HG02588 (cell line): ENCODE data around the gene HDAC4.
"Not testable (repeated sequence)": the region's sequence is repeated elsewhere in the genome, so short reads cannot be mapped to it uniquely, and the experiment has no call there.

ENCODE experiments used
- ATAC-seq: cut with Tn5 transposase; IDR thresholded peaks from one replicate; pipeline ENCODE4 v1.9.1; 2021; ENCODE audit warnings: mild to moderate bottlenecking, moderate library complexity; ENCODE audit not compliant: unreplicated experiment

Gene HDAC4

GRCh38 chr2:239285071-239285931 is 115.5 kb downstream of the HDAC4 start:
- ATAC-seq, result no peak

- no peak for ATAC-seq
Measured at GRCh38 chr2:239283961-239284795, 116.6 kb downstream of the HDAC4 start.

GRCh38 chr2:239283288-239283945 is 117.4 kb downstream of the HDAC4 start:
- ATAC-seq, result no peak

GRCh38 chr2:239282448-239283287 is 118.2 kb downstream of the HDAC4 start:
- ATAC-seq, result no peak

- not testable (repeated sequence) for ATAC-seq
Measured at GRCh38 chr2:239280296-239281017, 120.4 kb downstream of the HDAC4 start.

GRCh38 chr2:239279508-239280295 is 121.1 kb downstream of the HDAC4 start:
- no peak for ATAC-seq

GRCh38 chr2:239278941-239279365 is 121.9 kb downstream of the HDAC4 start:
- no peak for ATAC-seq

GRCh38 chr2:239278361-239278760 is 122.5 kb downstream of the HDAC4 start:
- no peak for ATAC-seq

GRCh38 chr2:239277401-239278085 is 123.3 kb downstream of the HDAC4 start:
- ATAC-seq, result no peak

- ATAC-seq, result no peak
Measured at GRCh38 chr2:239276851-239277250, 124.0 kb downstream of the HDAC4 start.

- no peak for ATAC-seq
Measured at GRCh38 chr2:239275847-239276831, 124.7 kb downstream of the HDAC4 start.

- no peak for ATAC-seq
Measured at GRCh38 chr2:239275044-239275685, 125.7 kb downstream of the HDAC4 start.

- no peak for ATAC-seq
Measured at GRCh38 chr2:239274391-239275043, 126.3 kb downstream of the HDAC4 start.

- ATAC-seq, result no peak
Measured at GRCh38 chr2:239273280-239274234, 127.3 kb downstream of the HDAC4 start.

GRCh38 chr2:239272626-239273025 is 128.2 kb downstream of the HDAC4 start:
- no peak for ATAC-seq
